ENCODE data around the gene SH2D3C.
A peak's percentile ranks its signal among the peaks of the same experiment; 100 is the strongest.

SH2D3C gene

DNA sequence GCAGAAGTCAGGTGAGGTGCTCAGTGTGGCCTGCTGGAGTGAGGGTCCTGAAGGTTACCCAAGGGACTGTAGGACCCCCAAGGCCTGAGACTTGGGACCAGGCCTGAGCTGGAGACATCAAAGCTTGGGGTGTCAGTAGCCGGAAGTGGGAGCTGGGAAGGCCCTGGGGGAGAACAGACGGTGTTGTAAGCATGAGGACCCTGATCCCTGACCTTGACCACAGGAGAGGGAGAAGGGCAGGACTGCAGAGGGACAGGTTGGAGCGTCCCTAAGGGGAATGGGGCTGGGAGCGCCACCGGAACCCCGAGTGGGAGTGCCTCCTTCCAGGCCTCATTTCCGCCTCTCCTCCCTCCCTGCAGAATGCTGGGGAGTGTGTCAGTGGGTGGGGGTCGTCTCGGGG lies 62.1 kb downstream of the SH2D3C start:
- Histone ChIP-seq H3K36me3 (ENCODE audit: insufficient read depth, low read depth, low read length) (no peaks in the 10 kb centered on the region), H3K27me3 (ENCODE audit: insufficient read depth, low read length) (peaks cover 3% of the 10 kb centered on the region; the same call in 1 of the 2 replicates), H3K27ac (ENCODE audit: low read length) (no peak overlapping the region), H3K9ac (ENCODE audit: low read depth, low read length) (no peak overlapping the region), H3K4me1 (ENCODE audit: insufficient read depth, low read length) (0 out of 2 replicates have a peak, but pooled peaks cover 5% of the 10 kb centered on the region), H3K9me3 (ENCODE audit: insufficient read depth, low read depth, low read length) (no peaks in the 10 kb centered on the region), H3K4me3 (ENCODE audit: low read length) (peak overlapping the region; percentile 81; the same call in 1 of the 2 replicates)

DNA sequence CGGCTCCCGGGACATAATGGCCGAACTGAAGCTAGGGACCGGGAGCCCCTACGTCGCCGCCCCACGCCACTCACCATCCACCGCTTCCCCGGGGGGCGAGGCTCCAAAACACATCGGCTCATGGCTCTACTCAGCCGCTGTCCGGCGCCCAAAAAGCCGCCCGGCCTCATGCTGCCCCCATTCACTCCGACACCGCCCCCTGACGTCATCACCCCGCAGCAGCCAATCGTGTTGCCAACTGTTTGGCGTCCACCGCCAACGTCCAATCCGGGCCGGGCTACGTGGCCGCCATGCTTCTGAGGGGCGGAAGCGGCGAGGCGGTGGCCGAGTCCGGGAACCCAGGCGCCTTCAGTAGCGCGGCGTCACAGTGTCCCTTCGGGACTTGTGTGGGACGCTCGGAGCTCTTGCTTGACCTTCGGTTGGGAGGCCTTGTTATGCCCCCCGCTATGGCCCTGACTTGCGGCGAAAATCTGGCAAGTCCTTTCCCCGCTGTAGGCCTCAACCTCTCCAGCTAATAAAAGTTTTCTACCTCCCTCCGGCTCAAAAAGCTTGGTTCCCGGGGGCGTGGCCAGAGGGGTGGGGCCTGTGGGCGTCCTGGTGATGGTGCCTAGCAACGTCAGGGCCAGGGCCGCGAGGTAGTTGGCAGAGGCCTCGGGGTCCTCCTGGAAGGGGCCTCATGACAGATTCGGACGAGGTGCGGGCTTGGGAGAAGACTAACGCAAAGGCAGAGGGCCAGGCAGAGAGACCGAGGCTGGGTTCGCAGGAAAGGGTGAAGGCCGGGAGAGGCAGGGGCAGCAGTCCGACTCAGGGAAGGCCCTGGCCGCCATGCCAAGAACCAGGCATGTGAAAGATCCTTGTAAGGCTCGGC lies 62.8 kb downstream of the SH2D3C start, which contains the start of the genes PTRH1 and TTC16:
Gene PTRH1, minus strand, starts transcription at position 194 of the 868 bp plus-strand sequence. Its CDS starts 24 bp downstream, at position 170.
Gene TTC16, plus strand, starts transcription at position 610 of the 868 bp plus-strand sequence. Its CDS starts 67 bp downstream, at position 677.
- H3K36me3 ChIP-seq (ENCODE audit: insufficient read depth, low read depth, low read length), result no peaks in the 10 kb centered on the region

GRCh38 chr9:127714951-127715469 lies 63.5 kb downstream of the SH2D3C start:
- Histone ChIP-seq H3K4me1 (ENCODE audit: insufficient read depth, low read length) (0 out of 2 replicates have a peak, but pooled peaks cover 8% of the 10 kb centered on the region), H3K27ac (ENCODE audit: low read length) (no peak overlapping the region), H3K4me3 (ENCODE audit: low read length) (peak overlapping the region; percentile 81), H3K9me3 (ENCODE audit: insufficient read depth, low read depth, low read length) (no peaks in the 10 kb centered on the region), H3K36me3 (ENCODE audit: insufficient read depth, low read depth, low read length) (no peaks in the 10 kb centered on the region), H3K27me3 (ENCODE audit: insufficient read depth, low read length) (peaks cover 3% of the 10 kb centered on the region; the same call in 1 of the 2 replicates), H3K9ac (ENCODE audit: low read depth, low read length) (peak overlapping the region; percentile 61; the same call in 1 of the 2 replicates)

More for the DNA sequence above, 62.8 kb downstream of the SH2D3C start, which contains the start of the genes PTRH1 and TTC16:
- peaks cover 3% of the 10 kb centered on the region; the same call in 1 of the 2 replicates for H3K27me3 ChIP-seq (ENCODE audit: insufficient read depth, low read length)
- no peak within 1 kb of the TSS for H3K27ac ChIP-seq (ENCODE audit: low read length)
- peak within 1 kb of the TSS; percentile 61; the same call in 1 of the 2 replicates for H3K9ac ChIP-seq (ENCODE audit: low read depth, low read length)
- H3K4me1 ChIP-seq (ENCODE audit: insufficient read depth, low read length), result 0 out of 2 replicates have a peak, but pooled peaks cover 8% of the 10 kb centered on the region
- H3K4me3 ChIP-seq (ENCODE audit: low read length), result peak within 1 kb of the TSS; percentile 81
- no peaks in the 10 kb centered on the region for H3K9me3 ChIP-seq (ENCODE audit: insufficient read depth, low read depth, low read length)

GRCh38 chr9:127714020-127714750 lies 64.3 kb downstream of the SH2D3C start:
- no peak overlapping the region for H3K27ac ChIP-seq (ENCODE audit: low read length)
- H3K9me3 ChIP-seq (ENCODE audit: insufficient read depth, low read depth, low read length), result no peaks in the 10 kb centered on the region
- H3K36me3 ChIP-seq (ENCODE audit: insufficient read depth, low read depth, low read length), result no peaks in the 10 kb centered on the region
- H3K4me3 ChIP-seq (ENCODE audit: low read length), result peak overlapping the region; percentile 49
- no peak overlapping the region for H3K9ac ChIP-seq (ENCODE audit: low read depth, low read length)
- 0 out of 2 replicates have a peak, but pooled peaks cover 8% of the 10 kb centered on the region for H3K4me1 ChIP-seq (ENCODE audit: insufficient read depth, low read length)
- H3K27me3 ChIP-seq (ENCODE audit: insufficient read depth, low read length), result peaks cover 3% of the 10 kb centered on the region; the same call in 1 of the 2 replicates

- Histone ChIP-seq H3K36me3 (ENCODE audit: insufficient read depth, low read depth, low read length) (no peaks in the 10 kb centered on the region), H3K27ac (ENCODE audit: low read length) (no peak overlapping the region), H3K4me3 (ENCODE audit: low read length) (no peak overlapping the region), H3K9me3 (ENCODE audit: insufficient read depth, low read depth, low read length) (no peaks in the 10 kb centered on the region), H3K9ac (ENCODE audit: low read depth, low read length) (no peak overlapping the region), H3K4me1 (ENCODE audit: insufficient read depth, low read length) (0 out of 2 replicates have a peak, but pooled peaks cover 8% of the 10 kb centered on the region), H3K27me3 (ENCODE audit: insufficient read depth, low read length) (peaks cover 3% of the 10 kb centered on the region; the same call in 1 of the 2 replicates)
Observed at GRCh38 chr9:127712867-127713266, 65.6 kb downstream of the SH2D3C start.

- no peak overlapping the region for H3K4me3 ChIP-seq (ENCODE audit: low read length)
- H3K27ac ChIP-seq (ENCODE audit: low read length), result no peak overlapping the region
- no peaks in the 10 kb centered on the region for H3K36me3 ChIP-seq (ENCODE audit: insufficient read depth, low read depth, low read length)
- H3K27me3 ChIP-seq (ENCODE audit: insufficient read depth, low read length), result peaks cover 3% of the 10 kb centered on the region; the same call in 1 of the 2 replicates
- H3K9me3 ChIP-seq (ENCODE audit: insufficient read depth, low read depth, low read length), result no peaks in the 10 kb centered on the region
- H3K9ac ChIP-seq (ENCODE audit: low read depth, low read length), result no peak overlapping the region
- H3K4me1 ChIP-seq (ENCODE audit: insufficient read depth, low read length), result 0 out of 2 replicates have a peak, but pooled peaks cover 8% of the 10 kb centered on the region
Observed at GRCh38 chr9:127712371-127712770, 66.1 kb downstream of the SH2D3C start.

- Histone ChIP-seq H3K4me1 (ENCODE audit: insufficient read depth, low read length) (0 out of 2 replicates have a peak, but pooled peaks cover 8% of the 10 kb centered on the region), H3K9me3 (ENCODE audit: insufficient read depth, low read depth, low read length) (no peaks in the 10 kb centered on the region), H3K27me3 (ENCODE audit: insufficient read depth, low read length) (peaks cover 3% of the 10 kb centered on the region; the same call in 1 of the 2 replicates), H3K36me3 (ENCODE audit: insufficient read depth, low read depth, low read length) (no peaks in the 10 kb centered on the region), H3K9ac (ENCODE audit: low read depth, low read length) (no peak overlapping the region), H3K4me3 (ENCODE audit: low read length) (no peak overlapping the region), H3K27ac (ENCODE audit: low read length) (no peak overlapping the region)
Observed at GRCh38 chr9:127711831-127712274, 66.6 kb downstream of the SH2D3C start.

- H3K4me1 ChIP-seq (ENCODE audit: insufficient read depth, low read length), result 0 out of 2 replicates have a peak, but pooled peaks cover 8% of the 10 kb centered on the region
- H3K27me3 ChIP-seq (ENCODE audit: insufficient read depth, low read length), result peaks cover 3% of the 10 kb centered on the region; the same call in 1 of the 2 replicates
- H3K9me3 ChIP-seq (ENCODE audit: insufficient read depth, low read depth, low read length), result no peaks in the 10 kb centered on the region
- H3K36me3 ChIP-seq (ENCODE audit: insufficient read depth, low read depth, low read length), result no peaks in the 10 kb centered on the region
- H3K9ac ChIP-seq (ENCODE audit: low read depth, low read length), result no peak overlapping the region
- H3K4me3 ChIP-seq (ENCODE audit: low read length), result no peak overlapping the region
- H3K27ac ChIP-seq (ENCODE audit: low read length), result no peak overlapping the region
Observed at GRCh38 chr9:127711226-127711701, 67.2 kb downstream of the SH2D3C start.

GRCh38 chr9:127710204-127710783 lies 68.2 kb downstream of the SH2D3C start:
- Histone ChIP-seq H3K27me3 (ENCODE audit: insufficient read depth, low read length) (peaks cover 3% of the 10 kb centered on the region; the same call in 1 of the 2 replicates), H3K4me3 (ENCODE audit: low read length) (no peak overlapping the region), H3K9ac (ENCODE audit: low read depth, low read length) (no peak overlapping the region), H3K4me1 (ENCODE audit: insufficient read depth, low read length) (0 out of 2 replicates have a peak, but pooled peaks cover 8% of the 10 kb centered on the region), H3K36me3 (ENCODE audit: insufficient read depth, low read depth, low read length) (no peaks in the 10 kb centered on the region), H3K27ac (ENCODE audit: low read length) (no peak overlapping the region), H3K9me3 (ENCODE audit: insufficient read depth, low read depth, low read length) (no peaks in the 10 kb centered on the region)

- Histone ChIP-seq H3K36me3 (ENCODE audit: insufficient read depth, low read depth, low read length) (no peaks in the 10 kb centered on the region), H3K9ac (ENCODE audit: low read depth, low read length) (no peak overlapping the region), H3K9me3 (ENCODE audit: insufficient read depth, low read depth, low read length) (no peaks in the 10 kb centered on the region), H3K27me3 (ENCODE audit: insufficient read depth, low read length) (no peaks in the 10 kb centered on the region), H3K4me1 (ENCODE audit: insufficient read depth, low read length) (0 out of 2 replicates have a peak, but pooled peaks cover 5% of the 10 kb centered on the region), H3K27ac (ENCODE audit: low read length) (no peak overlapping the region), H3K4me3 (ENCODE audit: low read length) (no peak overlapping the region)
Observed at GRCh38 chr9:127708952-127709587, 69.4 kb downstream of the SH2D3C start.
